HepG2 (cell line): ENCODE results near the gene RPS28. TPM values are rescaled to one million over a fixed set of nuclear protein-coding genes. Genes with fewer than 3 reads are reported as not detected.

Source experiments
- GATA4 ChIP-seq: sonication (generic); IDR thresholded peaks from 2 replicates; pipeline ENCODE4 v1.6.1; 2016; ENCODE audit warnings: antibody characterized with exemption, low read depth, borderline replicate concordance
- HNRNPLL ChIP-seq: fragments of 200-400 bp; formaldehyde crosslinking; IDR thresholded peaks from 2 replicates; pipeline ENCODE4 v1.6.1; 2017; ENCODE audit warnings: mild to moderate bottlenecking, low read depth, low read length; ENCODE audit not compliant: poor library complexity, severe bottlenecking
- MIXL1 ChIP-seq: IDR thresholded peaks from 2 replicates; pipeline ENCODE4 v1.6.1; 2016
- POGZ ChIP-seq: sonication (generic); formaldehyde crosslinking; IDR thresholded peaks from 2 replicates; pipeline ENCODE4 v1.4.0; 2020; ENCODE audit warnings: mild to moderate bottlenecking, missing genetic modification reagents
- WIZ ChIP-seq: sonication (generic); formaldehyde crosslinking; IDR thresholded peaks from 2 replicates; pipeline ENCODE4 v1.5.1; 2020; ENCODE audit warnings: mild to moderate bottlenecking, missing genetic modification reagents
- ZBTB38 ChIP-seq: sonication (generic); formaldehyde crosslinking; IDR thresholded peaks from 2 replicates; pipeline ENCODE4 v1.5.1; 2020; ENCODE audit warnings: mild to moderate bottlenecking, missing genetic modification reagents
- ZNF274 ChIP-seq: sonication (generic); formaldehyde crosslinking; IDR thresholded peaks from 2 replicates; pipeline ENCODE4 v1.5.1; 2020; ENCODE audit warnings: mild to moderate bottlenecking, missing genetic modification reagents
- ZNF792 ChIP-seq: IDR thresholded peaks from 2 replicates; pipeline ENCODE4 v1.6.1; 2016
- polyA plus RNA-seq, 8 experiments: library from polyadenylated mRNA; depleted of rRNA in 3 of 8; stranded (reverse) in 7 of 8; unstranded in 1 of 8; fragments of >200 nt; fragmentation: Illumina TruSeq in 4 of 8; extraction: Trizol in 4 of 8; gene quantifications; 2 replicates each; pipeline versions ENCODE4 v1.2.1 to v1.2.3, GENCODE V29; 2011 to 2016; ENCODE audit warnings: low read depth in 4 of 8, missing spikeins in 1 of 8, mixed read lengths in 1 of 8; ENCODE audit not compliant: insufficient read depth in 1 of 8
- total RNA-seq, 5 experiments: library from RNA; depleted of rRNA; stranded (reverse); fragments of >200 nt; fragmentation: Illumina TruSeq; extraction: Trizol; gene quantifications; 2 replicates each; pipeline ENCODE4 v1.2.3, GENCODE V29; 2016; ENCODE audit warnings: low read depth in 1 of 5
- TF ChIP-seq, protein P1 (sequence below): sonication (generic); formaldehyde crosslinking; IDR thresholded peaks from 2 replicates; pipeline ENCODE4 v1.4.0; 2020; ENCODE audit warnings: missing genetic modification reagents
- TF ChIP-seq, protein P2 (sequence below): sonication (generic); formaldehyde crosslinking; IDR thresholded peaks from 2 replicates; pipeline ENCODE4 v1.4.0; 2020; ENCODE audit warnings: mild to moderate bottlenecking, missing genetic modification reagents
- TF ChIP-seq, protein P3 (sequence below): sonication (generic); formaldehyde crosslinking; IDR thresholded peaks from 2 replicates; pipeline ENCODE4 v1.4.0; 2020; ENCODE audit warnings: missing genetic modification reagents
- TF ChIP-seq, protein P4 (sequence below): IDR thresholded peaks from 2 replicates; pipeline ENCODE4 v1.6.1; 2016; ENCODE audit warnings: low read depth, control low read depth
- TF ChIP-seq, protein P5 (sequence below): sonication (generic); formaldehyde crosslinking; IDR thresholded peaks from 2 replicates; pipeline ENCODE4 v1.4.0; 2020; ENCODE audit warnings: missing genetic modification reagents
- TF ChIP-seq, protein P6 (sequence below): sonication (generic); formaldehyde crosslinking; IDR thresholded peaks from 2 replicates; pipeline ENCODE4 v1.8.0; 2022; ENCODE audit warnings: missing genetic modification reagents, mild to moderate bottlenecking, borderline replicate concordance
- TF ChIP-seq, protein P7 (sequence below): sonication (generic); formaldehyde crosslinking; IDR thresholded peaks from 2 replicates; pipeline ENCODE4 v1.9.0; 2022; ENCODE audit warnings: missing genetic modification reagents, mild to moderate bottlenecking, borderline replicate concordance

Gene RPS28
- total and polyA plus RNA-seq, 2 of the 13 experiments (the other 11 are each of a cell fraction or from before 2014, with no cell fraction given), result 281 to 545 TPM

DNA sequence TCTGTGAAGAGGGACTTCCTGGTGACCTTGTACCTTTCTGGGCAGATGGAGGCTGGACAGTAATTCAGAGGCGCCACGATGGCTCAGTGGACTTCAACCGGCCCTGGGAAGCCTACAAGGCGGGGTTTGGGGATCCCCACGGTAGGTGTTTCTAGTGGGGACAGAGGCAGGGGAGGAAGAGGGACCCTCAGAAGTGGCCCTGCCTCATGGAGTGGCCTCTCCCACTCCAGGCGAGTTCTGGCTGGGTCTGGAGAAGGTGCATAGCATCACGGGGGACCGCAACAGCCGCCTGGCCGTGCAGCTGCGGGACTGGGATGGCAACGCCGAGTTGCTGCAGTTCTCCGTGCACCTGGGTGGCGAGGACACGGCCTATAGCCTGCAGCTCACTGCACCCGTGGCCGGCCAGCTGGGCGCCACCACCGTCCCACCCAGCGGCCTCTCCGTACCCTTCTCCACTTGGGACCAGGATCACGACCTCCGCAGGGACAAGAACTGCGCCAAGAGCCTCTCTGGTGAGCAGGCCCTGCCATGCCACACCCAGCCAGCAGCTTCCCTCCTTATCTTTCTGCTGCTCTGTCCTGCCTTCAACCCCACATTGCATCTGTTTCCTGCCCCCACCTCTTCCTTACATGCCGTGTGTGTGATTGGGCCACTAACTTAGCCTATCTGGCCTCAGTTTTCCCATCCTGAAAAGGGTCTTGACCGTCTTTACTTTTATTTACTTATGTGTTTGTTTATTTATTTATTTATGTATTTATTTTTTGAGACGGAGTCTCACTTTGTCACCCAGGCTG is 49.9 kb downstream of the RPS28 start (continued):
- TF ChIP-seq, protein P1, sequence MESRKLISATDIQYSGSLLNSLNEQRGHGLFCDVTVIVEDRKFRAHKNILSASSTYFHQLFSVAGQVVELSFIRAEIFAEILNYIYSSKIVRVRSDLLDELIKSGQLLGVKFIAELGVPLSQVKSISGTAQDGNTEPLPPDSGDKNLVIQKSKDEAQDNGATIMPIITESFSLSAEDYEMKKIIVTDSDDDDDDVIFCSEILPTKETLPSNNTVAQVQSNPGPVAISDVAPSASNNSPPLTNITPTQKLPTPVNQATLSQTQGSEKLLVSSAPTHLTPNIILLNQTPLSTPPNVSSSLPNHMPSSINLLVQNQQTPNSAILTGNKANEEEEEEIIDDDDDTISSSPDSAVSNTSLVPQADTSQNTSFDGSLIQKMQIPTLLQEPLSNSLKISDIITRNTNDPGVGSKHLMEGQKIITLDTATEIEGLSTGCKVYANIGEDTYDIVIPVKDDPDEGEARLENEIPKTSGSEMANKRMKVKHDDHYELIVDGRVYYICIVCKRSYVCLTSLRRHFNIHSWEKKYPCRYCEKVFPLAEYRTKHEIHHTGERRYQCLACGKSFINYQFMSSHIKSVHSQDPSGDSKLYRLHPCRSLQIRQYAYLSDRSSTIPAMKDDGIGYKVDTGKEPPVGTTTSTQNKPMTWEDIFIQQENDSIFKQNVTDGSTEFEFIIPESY, result peak; percentile 45; the same call in 1 of the 2 replicates
- TF ChIP-seq GATA4 (no peak), WIZ (no peak), HNRNPLL (no peak), MIXL1 (CRISPR knock-in tag) (no peak), ZNF274 (peak; percentile 53; the same call in 1 of the 2 replicates), POGZ (peak; percentile 32; the same call in 1 of the 2 replicates), ZNF792 (CRISPR knock-in tag) (no peak), ZBTB38 (CRISPR knock-in tag) (peak; percentile 91)
- TF ChIP-seq, protein P2, sequence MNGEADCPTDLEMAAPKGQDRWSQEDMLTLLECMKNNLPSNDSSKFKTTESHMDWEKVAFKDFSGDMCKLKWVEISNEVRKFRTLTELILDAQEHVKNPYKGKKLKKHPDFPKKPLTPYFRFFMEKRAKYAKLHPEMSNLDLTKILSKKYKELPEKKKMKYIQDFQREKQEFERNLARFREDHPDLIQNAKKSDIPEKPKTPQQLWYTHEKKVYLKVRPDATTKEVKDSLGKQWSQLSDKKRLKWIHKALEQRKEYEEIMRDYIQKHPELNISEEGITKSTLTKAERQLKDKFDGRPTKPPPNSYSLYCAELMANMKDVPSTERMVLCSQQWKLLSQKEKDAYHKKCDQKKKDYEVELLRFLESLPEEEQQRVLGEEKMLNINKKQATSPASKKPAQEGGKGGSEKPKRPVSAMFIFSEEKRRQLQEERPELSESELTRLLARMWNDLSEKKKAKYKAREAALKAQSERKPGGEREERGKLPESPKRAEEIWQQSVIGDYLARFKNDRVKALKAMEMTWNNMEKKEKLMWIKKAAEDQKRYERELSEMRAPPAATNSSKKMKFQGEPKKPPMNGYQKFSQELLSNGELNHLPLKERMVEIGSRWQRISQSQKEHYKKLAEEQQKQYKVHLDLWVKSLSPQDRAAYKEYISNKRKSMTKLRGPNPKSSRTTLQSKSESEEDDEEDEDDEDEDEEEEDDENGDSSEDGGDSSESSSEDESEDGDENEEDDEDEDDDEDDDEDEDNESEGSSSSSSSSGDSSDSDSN (CRISPR knock-in tag), result peak; percentile 31; the same call in 1 of the 2 replicates
- TF ChIP-seq, protein P3, sequence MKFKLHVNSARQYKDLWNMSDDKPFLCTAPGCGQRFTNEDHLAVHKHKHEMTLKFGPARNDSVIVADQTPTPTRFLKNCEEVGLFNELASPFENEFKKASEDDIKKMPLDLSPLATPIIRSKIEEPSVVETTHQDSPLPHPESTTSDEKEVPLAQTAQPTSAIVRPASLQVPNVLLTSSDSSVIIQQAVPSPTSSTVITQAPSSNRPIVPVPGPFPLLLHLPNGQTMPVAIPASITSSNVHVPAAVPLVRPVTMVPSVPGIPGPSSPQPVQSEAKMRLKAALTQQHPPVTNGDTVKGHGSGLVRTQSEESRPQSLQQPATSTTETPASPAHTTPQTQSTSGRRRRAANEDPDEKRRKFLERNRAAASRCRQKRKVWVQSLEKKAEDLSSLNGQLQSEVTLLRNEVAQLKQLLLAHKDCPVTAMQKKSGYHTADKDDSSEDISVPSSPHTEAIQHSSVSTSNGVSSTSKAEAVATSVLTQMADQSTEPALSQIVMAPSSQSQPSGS (CRISPR knock-in tag), result no peak
- TF ChIP-seq, protein P4, sequence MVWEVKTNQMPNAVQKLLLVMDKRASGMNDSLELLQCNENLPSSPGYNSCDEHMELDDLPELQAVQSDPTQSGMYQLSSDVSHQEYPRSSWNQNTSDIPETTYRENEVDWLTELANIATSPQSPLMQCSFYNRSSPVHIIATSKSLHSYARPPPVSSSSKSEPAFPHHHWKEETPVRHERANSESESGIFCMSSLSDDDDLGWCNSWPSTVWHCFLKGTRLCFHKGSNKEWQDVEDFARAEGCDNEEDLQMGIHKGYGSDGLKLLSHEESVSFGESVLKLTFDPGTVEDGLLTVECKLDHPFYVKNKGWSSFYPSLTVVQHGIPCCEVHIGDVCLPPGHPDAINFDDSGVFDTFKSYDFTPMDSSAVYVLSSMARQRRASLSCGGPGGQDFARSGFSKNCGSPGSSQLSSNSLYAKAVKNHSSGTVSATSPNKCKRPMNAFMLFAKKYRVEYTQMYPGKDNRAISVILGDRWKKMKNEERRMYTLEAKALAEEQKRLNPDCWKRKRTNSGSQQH, result no peak
- TF ChIP-seq, protein P5, sequence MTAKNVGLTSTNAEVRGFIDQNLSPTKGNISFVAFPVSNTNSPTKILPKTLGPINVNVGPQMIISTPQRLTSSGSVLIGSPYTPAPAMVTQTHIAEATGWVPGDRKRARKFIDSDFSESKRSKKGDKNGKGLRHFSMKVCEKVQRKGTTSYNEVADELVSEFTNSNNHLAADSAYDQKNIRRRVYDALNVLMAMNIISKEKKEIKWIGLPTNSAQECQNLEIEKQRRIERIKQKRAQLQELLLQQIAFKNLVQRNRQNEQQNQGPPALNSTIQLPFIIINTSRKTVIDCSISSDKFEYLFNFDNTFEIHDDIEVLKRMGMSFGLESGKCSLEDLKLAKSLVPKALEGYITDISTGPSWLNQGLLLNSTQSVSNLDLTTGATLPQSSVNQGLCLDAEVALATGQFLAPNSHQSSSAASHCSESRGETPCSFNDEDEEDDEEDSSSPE (CRISPR knock-in tag), result no peak
- TF ChIP-seq, protein P6, sequence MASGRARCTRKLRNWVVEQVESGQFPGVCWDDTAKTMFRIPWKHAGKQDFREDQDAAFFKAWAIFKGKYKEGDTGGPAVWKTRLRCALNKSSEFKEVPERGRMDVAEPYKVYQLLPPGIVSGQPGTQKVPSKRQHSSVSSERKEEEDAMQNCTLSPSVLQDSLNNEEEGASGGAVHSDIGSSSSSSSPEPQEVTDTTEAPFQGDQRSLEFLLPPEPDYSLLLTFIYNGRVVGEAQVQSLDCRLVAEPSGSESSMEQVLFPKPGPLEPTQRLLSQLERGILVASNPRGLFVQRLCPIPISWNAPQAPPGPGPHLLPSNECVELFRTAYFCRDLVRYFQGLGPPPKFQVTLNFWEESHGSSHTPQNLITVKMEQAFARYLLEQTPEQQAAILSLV (CRISPR knock-in tag), result 0 out of 2 replicates have a peak, but pooled peaks have one; percentile 31
- TF ChIP-seq, protein P7, sequence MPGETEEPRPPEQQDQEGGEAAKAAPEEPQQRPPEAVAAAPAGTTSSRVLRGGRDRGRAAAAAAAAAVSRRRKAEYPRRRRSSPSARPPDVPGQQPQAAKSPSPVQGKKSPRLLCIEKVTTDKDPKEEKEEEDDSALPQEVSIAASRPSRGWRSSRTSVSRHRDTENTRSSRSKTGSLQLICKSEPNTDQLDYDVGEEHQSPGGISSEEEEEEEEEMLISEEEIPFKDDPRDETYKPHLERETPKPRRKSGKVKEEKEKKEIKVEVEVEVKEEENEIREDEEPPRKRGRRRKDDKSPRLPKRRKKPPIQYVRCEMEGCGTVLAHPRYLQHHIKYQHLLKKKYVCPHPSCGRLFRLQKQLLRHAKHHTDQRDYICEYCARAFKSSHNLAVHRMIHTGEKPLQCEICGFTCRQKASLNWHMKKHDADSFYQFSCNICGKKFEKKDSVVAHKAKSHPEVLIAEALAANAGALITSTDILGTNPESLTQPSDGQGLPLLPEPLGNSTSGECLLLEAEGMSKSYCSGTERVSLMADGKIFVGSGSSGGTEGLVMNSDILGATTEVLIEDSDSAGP (CRISPR knock-in tag), result peak; percentile 52; the same call in 1 of the 2 replicates
